Chondrocyte (in vitro differentiated cells): ENCODE measurements around the gene A3GALT2. TPM values are rescaled to one million over a fixed set of nuclear protein-coding genes. Genes with fewer than 3 reads are reported as not detected.

Source experiments
- DNase-seq: peaks from one replicate; pipeline ENCODE4 v3.0.0; 2021; ENCODE audit warnings: mixed read lengths, low spot score
- H3K27ac Mint-ChIP-seq: one replicate; pipeline ENCODE4 v1.8.0; 2021; ENCODE audit warnings: mild to moderate bottlenecking, moderate library complexity, mixed read lengths; ENCODE audit not compliant: unreplicated experiment
- H3K27me3 Mint-ChIP-seq: 2 replicates; pipeline ENCODE4 v1.8.0; 2021; ENCODE audit warnings: low read depth, mixed read lengths
- H3K36me3 Mint-ChIP-seq: 2 replicates; pipeline ENCODE4 v1.8.0; 2021; ENCODE audit warnings: low read depth, mixed read lengths
- H3K4me1 Mint-ChIP-seq: 2 replicates; pipeline ENCODE4 v1.8.0; 2021; ENCODE audit warnings: low read depth, mild to moderate bottlenecking, mixed read lengths
- H3K4me3 Mint-ChIP-seq: one replicate; pipeline ENCODE4 v1.8.0; 2021; ENCODE audit warnings: mild to moderate bottlenecking, moderate library complexity, mixed read lengths; ENCODE audit not compliant: unreplicated experiment
- H3K9me3 Mint-ChIP-seq: 2 replicates; pipeline ENCODE4 v1.8.0; 2021; ENCODE audit warnings: low read depth, mixed read lengths
- total RNA-seq: library from RNA; stranded (reverse); gene quantifications from 3 replicates; pipeline ENCODE4 v1.2.1, GENCODE V29; 2021
- TF ChIP-seq, protein P1 (sequence below): fragments of 200-600 bp; sonication (generic); IDR thresholded peaks from 2 replicates; pipeline ENCODE4 v1.5.0; 2021; ENCODE audit warnings: antibody characterized with exemption, mild to moderate bottlenecking, moderate library complexity

The A3GALT2 gene
- total RNA-seq, 1 donor from 2014 or later = 0.27 TPM

DNA sequence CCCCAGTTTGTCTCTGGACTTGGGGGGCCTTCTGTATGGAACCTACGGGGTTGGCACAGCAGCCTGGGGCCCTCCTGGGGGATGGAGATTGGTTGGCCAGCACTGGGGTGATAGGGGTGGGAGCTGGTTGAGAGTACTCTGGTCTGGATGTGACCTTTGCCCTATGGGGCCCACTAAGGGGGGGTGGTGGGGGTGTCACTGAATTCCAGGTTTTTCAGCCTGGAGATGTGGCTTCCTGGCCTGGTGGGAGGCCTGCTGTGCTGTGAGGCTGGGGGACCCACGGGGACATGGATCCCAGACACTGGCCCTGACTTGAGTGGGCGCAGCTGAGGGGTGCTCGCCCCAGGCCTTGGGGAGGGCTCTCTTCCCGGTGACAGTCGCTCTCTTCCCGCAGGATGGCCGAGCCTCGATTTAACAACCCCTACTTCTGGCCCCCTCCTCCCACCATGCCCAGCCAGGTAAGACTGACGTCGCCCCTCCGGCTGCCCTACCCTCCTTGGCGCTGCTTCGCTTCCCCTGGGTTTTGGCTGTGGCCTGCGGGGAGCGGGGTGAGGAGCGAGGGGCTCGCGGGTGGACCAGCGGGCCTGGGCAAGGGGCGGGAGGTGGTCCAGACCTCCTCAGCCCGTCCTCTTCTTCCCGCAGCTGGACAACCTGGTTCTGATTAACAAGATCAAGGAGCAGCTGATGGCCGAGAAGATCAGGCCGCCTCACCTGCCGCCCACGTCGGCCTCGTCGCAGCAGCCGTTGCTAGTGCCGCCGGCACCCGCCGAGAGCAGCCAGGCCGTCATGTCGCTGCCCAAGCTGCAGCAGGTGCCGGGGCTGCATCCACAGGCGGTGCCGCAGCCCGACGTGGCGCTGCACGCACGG is 45.0 kb downstream of the A3GALT2 start:
- Mint-ChIP-seq H3K9me3 (no peaks in the 10 kb centered on the region), H3K27me3 (no peaks in the 10 kb centered on the region), H3K27ac (no peak overlapping the region), H3K4me1 (peaks cover 17% of the 10 kb centered on the region), H3K4me3 (no peak overlapping the region), H3K36me3 (peaks cover 13% of the 10 kb centered on the region)
- no peak for DNase-seq
- TF ChIP-seq, protein P1, sequence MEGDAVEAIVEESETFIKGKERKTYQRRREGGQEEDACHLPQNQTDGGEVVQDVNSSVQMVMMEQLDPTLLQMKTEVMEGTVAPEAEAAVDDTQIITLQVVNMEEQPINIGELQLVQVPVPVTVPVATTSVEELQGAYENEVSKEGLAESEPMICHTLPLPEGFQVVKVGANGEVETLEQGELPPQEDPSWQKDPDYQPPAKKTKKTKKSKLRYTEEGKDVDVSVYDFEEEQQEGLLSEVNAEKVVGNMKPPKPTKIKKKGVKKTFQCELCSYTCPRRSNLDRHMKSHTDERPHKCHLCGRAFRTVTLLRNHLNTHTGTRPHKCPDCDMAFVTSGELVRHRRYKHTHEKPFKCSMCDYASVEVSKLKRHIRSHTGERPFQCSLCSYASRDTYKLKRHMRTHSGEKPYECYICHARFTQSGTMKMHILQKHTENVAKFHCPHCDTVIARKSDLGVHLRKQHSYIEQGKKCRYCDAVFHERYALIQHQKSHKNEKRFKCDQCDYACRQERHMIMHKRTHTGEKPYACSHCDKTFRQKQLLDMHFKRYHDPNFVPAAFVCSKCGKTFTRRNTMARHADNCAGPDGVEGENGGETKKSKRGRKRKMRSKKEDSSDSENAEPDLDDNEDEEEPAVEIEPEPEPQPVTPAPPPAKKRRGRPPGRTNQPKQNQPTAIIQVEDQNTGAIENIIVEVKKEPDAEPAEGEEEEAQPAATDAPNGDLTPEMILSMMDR = no peak

GRCh38 chr1:33275195-33275594 is 45.7 kb downstream of the A3GALT2 start:
- H3K4me3 Mint-ChIP-seq = no peak overlapping the region
- no peak overlapping the region for H3K27ac Mint-ChIP-seq
- no peak for DNase-seq
- H3K9me3 Mint-ChIP-seq = no peaks in the 10 kb centered on the region
- TF ChIP-seq, protein P1 = no peak
- H3K4me1 Mint-ChIP-seq = peaks cover 20% of the 10 kb centered on the region
- H3K36me3 Mint-ChIP-seq = peaks cover 15% of the 10 kb centered on the region
- H3K27me3 Mint-ChIP-seq = no peaks in the 10 kb centered on the region

GRCh38 chr1:33274446-33274845 is 46.5 kb downstream of the A3GALT2 start:
- Mint-ChIP-seq H3K36me3 (peaks cover 10% of the 10 kb centered on the region), H3K27me3 (no peaks in the 10 kb centered on the region), H3K9me3 (no peaks in the 10 kb centered on the region), H3K4me3 (no peak overlapping the region), H3K27ac (no peak overlapping the region), H3K4me1 (peaks cover 21% of the 10 kb centered on the region)
- DNase-seq = no peak
- TF ChIP-seq, protein P1 = no peak

- TF ChIP-seq, protein P1 = no peak
- peaks cover 25% of the 10 kb centered on the region for H3K4me1 Mint-ChIP-seq
- H3K27me3 Mint-ChIP-seq = no peaks in the 10 kb centered on the region
- H3K36me3 Mint-ChIP-seq = peaks cover 11% of the 10 kb centered on the region
- no peaks in the 10 kb centered on the region for H3K9me3 Mint-ChIP-seq
- no peak overlapping the region for H3K4me3 Mint-ChIP-seq
- DNase-seq = no peak
- H3K27ac Mint-ChIP-seq = no peak overlapping the region
Observed at GRCh38 chr1:33273961-33274371, 46.9 kb downstream of the A3GALT2 start.

DNA sequence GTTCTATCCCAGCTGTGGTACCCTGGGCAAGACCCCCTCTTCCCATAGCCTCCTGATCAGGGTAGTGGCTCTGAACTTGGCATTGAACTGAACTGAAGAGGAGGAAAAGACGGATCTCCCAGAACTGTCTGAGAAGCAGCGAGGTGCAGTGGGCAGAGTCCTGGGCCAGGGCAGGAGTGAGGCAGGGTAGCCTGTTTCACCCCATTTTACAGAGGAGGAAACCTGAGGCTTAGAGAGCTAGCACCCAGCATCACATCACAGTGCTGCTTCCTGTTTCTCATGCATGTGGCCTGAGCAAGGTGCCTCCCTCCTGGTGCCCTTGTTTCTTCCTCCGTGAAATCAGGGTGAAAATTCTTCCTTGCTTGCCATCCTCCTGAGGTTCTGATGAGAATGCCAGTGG is 47.5 kb downstream of the A3GALT2 start:
- H3K9me3 Mint-ChIP-seq = no peaks in the 10 kb centered on the region
- no peak overlapping the region for H3K4me3 Mint-ChIP-seq
- no peak overlapping the region for H3K27ac Mint-ChIP-seq
- TF ChIP-seq, protein P1 = no peak
- H3K36me3 Mint-ChIP-seq = peaks cover 11% of the 10 kb centered on the region
- H3K4me1 Mint-ChIP-seq = peaks cover 31% of the 10 kb centered on the region
- no peak for DNase-seq
- H3K27me3 Mint-ChIP-seq = no peaks in the 10 kb centered on the region
